Stimulated activated naive CD4-positive, alpha-beta T cell (primary cell): Measurements from ENCODE around the gene GPSM3.
"Not testable (repeated sequence)": the region's sequence is repeated elsewhere in the genome, so short reads cannot be mapped to it uniquely, and the experiment has no call there.

Experiments used
- DNase-seq, 6 experiments: peaks; one replicate each; lab custom pipeline; 2025; lab: John Stamatoyannopoulos, UW

GPSM3 gene

GRCh38 chr6:32192608-32193039 is at the start of gene GPSM3:
GPSM3 (minus strand) TSS chr6:32192643; CDS start chr6:32192513, 130 bp downstream.
- peak; percentile 28 to 80 (median 66) for DNase-seq

- DNase-seq = no peak
Measured at GRCh38 chr6:32240686-32241085, 48.2 kb upstream of the GPSM3 start.

GRCh38 chr6:32239462-32239861 is 47.0 kb upstream of the GPSM3 start:
- no peak for DNase-seq

GRCh38 chr6:32234934-32235333 is 42.5 kb upstream of the GPSM3 start:
- DNase-seq = peak in 2 of 6 experiments; percentile 7 to 18

- DNase-seq = no peak
Measured at GRCh38 chr6:32226434-32226833, 34.0 kb upstream of the GPSM3 start.

GRCh38 chr6:32224696-32225095 is 32.3 kb upstream of the GPSM3 start:
- DNase-seq = no peak

GRCh38 chr6:32223258-32224235 is 31.1 kb upstream of the GPSM3 start, which contains the start of gene NOTCH4:
NOTCH4 (minus strand) TSS chr6:32224067; CDS start chr6:32223928, 139 bp downstream.
- DNase-seq = no peak

- no peak for DNase-seq
Measured at GRCh38 chr6:32222333-32223230, 30.1 kb upstream of the GPSM3 start.

- DNase-seq = no peak
Measured at GRCh38 chr6:32220021-32220420, 27.6 kb upstream of the GPSM3 start.

GRCh38 chr6:32218167-32218566 is 25.7 kb upstream of the GPSM3 start:
- DNase-seq = no peak

GRCh38 chr6:32216998-32217397 is 24.6 kb upstream of the GPSM3 start:
- DNase-seq = no peak

GRCh38 chr6:32216285-32216684 is 23.8 kb upstream of the GPSM3 start:
- no peak for DNase-seq

- DNase-seq = no peak
Measured at GRCh38 chr6:32215617-32216016, 23.2 kb upstream of the GPSM3 start.

- DNase-seq = no peak
Measured at GRCh38 chr6:32214126-32214525, 21.7 kb upstream of the GPSM3 start.

- DNase-seq = no peak
Measured at GRCh38 chr6:32213649-32214048, 21.2 kb upstream of the GPSM3 start.

GRCh38 chr6:32212076-32212760 is 19.8 kb upstream of the GPSM3 start:
- no peak for DNase-seq

GRCh38 chr6:32211432-32211831 is 19.0 kb upstream of the GPSM3 start:
- DNase-seq = not testable (repeated sequence)

- no peak for DNase-seq
Measured at GRCh38 chr6:32210191-32210601, 17.8 kb upstream of the GPSM3 start.

GRCh38 chr6:32208996-32209395 is 16.6 kb upstream of the GPSM3 start:
- no peak for DNase-seq

- DNase-seq = no peak
Measured at GRCh38 chr6:32204268-32204715, 11.8 kb upstream of the GPSM3 start.

GRCh38 chr6:32203426-32204267 is 11.2 kb upstream of the GPSM3 start:
- no peak for DNase-seq
